Measurements from ENCODE around the gene ATP1B1. TPM values are rescaled to one million over a fixed set of nuclear protein-coding genes. Genes with fewer than 3 reads are reported as not detected.
"Not testable (repeated sequence)": the region's sequence is repeated elsewhere in the genome, so short reads cannot be mapped to it uniquely, and the experiment has no call there.

ATP1B1 gene
- total RNA-seq, 1 donor from 2014 or later: 72.3 TPM

DNA sequence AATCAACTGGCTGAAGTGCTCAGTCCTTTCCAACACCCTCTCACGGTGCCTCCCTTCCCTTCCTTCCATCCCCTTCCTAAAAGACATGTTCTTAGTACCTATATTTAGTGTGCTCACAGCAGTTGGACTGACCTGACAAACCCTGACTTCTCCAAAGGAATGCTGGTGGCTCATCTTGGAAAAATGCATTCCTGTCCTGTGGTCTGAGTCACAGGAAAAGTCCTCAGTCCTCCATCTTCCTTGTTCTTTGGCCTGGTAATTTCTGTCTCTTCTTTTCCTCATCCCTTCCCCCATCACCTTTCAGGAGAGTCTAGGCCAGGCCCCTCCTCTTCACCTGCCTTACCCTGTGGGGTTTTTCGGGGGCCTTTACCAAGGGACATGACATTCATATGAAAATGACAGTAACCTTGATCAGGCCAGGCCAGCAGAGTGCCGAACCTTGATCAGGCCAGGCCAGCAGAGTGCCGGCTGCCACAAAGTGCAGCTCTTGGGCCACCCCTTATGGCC, 7.2 kb downstream of the ATP1B1 start:
- peak; percentile 72 for DNase-seq (ENCODE audit: extremely low read depth, low read depth, low spot score)

GRCh38 chr1:169115891-169116585, 9.5 kb downstream of the ATP1B1 start:
- no peak for DNase-seq (ENCODE audit: extremely low read depth, low read depth, low spot score)

GRCh38 chr1:169117014-169117413, 10.5 kb downstream of the ATP1B1 start:
- DNase-seq (ENCODE audit: extremely low read depth, low read depth, low spot score): no peak

- no peak for DNase-seq (ENCODE audit: extremely low read depth, low read depth, low spot score)
These were observed 11.1 kb downstream of the ATP1B1 start for GRCh38 chr1:169117599-169117998.

DNA sequence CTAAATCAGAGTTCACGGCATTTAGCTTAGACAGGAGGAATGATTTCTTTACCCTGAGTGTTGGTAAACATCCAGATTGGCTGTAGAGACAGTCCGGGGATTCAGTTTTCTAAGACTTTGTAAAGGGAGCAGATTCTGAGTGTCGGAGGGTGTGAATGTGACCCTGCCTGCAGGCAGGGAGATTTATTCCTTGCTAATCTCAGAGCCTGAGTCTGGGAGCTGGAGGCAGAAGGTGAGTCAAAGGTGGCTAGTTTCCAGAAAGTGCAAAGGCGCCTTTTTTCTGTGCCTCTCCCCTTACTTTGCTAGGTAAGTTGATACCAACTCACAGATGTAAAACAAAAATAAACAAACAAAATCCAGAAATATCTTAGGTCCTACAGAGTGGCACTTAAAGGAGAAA, 11.7 kb downstream of the ATP1B1 start:
- no peak for DNase-seq (ENCODE audit: extremely low read depth, low read depth, low spot score)

DNA sequence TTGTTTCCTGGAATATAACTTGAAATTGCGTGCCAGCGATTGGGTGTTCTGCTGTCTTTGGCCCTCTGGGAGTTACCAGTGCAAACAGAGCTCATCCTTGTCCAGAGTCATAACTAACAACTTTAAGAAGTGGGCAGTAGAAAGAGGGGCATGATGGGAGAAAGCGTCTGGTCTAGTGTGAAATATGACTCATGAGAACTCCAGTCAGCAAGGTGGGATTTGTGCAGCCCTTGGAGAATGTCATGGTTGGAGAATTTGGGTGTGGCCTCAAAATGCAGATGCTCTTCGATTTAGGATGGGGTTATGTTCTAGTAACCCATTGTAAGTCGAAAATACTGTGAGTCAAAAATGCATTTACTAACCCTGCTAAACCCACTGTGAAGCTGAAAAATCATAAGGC, 12.9 kb downstream of the ATP1B1 start:
- no peak for DNase-seq (ENCODE audit: extremely low read depth, low read depth, low spot score)

DNA sequence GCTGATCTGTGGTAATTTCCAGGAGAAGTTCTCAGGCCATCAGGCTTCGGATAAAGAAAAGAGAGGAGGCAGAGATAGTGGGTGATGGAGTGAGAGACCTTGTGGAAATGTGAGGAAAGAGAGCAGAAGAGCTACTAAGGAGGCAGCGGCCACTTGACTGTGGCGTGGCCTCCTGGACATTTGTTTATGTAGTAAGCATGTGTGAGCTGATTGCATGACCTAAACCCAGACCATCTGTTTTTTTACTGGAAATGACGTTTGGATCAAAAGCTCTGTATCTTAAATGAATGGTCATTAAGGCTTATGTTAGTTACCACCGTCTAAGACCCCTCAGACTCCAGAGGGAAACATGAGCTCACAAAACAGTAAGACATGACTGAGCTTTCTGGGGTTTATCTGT, 13.6 kb downstream of the ATP1B1 start:
- DNase-seq (ENCODE audit: extremely low read depth, low read depth, low spot score): no peak

DNA sequence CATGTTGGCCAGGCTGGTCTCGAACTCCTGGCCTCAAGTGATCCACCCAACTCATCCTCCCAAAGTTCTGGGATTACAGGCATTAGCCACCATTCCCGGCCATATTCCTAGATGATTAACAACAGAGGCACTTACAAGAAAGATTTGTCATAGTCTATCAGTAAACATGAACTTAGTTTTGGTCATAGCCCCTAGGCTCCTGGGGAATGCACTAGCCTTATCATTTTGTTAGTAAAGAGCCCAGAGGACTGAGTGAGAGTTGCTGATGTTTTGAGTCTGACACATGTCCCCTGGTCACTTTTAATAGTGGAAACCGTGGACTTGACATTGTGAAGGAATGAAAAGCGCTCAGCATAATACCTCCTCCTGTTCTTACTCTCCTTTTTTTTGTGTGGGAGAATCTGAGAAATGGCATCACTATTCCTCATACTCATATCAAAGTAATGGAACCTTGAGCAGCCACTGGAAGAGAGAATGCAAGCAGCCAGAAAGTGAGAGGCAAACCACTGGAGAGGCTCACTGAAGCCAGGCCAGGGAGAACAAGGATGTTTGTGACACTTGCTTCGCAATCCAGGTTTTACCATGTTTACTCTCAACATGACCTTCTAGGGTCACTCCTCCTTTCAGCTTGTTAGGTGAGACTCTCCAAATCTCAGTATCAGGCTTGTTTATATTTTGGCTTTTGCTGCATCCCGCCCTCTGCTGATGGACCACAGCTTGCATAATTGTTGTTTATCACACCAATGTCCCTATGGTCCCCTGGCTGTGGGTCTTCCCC, 14.8 kb downstream of the ATP1B1 start:
- no peak for DNase-seq (ENCODE audit: extremely low read depth, low read depth, low spot score)

DNA sequence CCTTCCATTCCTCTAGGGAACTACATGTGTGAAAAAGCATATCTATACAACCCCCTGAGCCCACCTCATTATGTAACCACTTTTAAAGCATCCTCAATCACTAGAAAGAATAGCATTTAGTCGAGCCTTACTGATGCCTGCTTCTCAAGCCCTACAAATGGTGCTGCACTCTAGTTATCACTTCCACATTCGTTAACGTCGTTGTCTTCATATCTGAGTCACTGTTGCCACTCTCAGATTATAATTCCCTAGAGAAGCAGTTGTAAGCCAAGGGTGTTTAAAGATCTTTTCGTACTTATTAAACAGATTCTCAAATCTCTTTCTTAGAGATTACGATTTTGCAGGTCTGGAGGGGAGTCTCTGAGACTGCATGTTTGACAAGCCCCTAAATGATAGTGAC, 16.5 kb downstream of the ATP1B1 start:
- DNase-seq (ENCODE audit: extremely low read depth, low read depth, low spot score): no peak

- DNase-seq (ENCODE audit: extremely low read depth, low read depth, low spot score): no peak
These were observed 18.0 kb downstream of the ATP1B1 start for GRCh38 chr1:169124459-169124858.

DNA sequence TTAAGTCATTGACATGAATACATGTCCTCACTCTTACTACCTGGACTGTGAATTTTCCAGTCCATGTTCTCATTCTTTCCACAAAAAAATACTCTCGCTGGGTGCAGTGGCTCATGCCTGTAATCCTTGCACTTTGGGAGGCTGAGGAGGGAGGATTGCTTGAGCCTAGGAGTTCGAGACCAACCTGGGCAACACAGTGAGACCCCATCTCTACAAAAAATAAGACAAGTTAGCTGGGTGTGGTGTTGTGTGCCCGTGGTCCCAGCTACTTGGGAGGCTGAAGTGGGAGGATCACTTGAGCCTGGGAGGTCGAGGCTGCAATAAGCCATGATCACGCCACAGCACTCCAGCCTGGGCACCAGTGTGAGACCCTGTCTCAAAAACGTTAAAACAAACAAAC, 19.1 kb downstream of the ATP1B1 start:
- not testable (repeated sequence) for DNase-seq (ENCODE audit: extremely low read depth, low read depth, low spot score)

DNA sequence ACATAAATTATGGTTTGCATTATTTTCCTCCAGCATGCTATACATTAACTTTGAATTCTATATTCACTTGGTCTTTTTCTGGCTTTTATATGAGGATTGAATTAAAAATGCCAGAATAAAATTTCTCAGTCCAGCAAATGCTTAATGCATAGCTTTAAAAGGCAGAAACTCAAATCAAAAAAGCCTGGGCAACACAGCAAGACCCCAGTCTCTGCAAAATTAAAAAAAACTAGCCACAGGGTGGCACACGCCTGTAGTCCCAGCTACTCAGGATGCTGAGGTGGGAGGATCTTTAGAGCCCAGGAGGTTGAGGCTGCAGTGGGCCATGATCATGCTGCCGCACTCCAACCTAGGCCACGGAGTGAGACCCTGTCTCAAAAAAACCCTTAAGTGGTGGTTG, 19.8 kb downstream of the ATP1B1 start:
- DNase-seq (ENCODE audit: extremely low read depth, low read depth, low spot score): no peak

- no peak for DNase-seq (ENCODE audit: extremely low read depth, low read depth, low spot score)
These were observed 20.8 kb downstream of the ATP1B1 start for GRCh38 chr1:169127305-169127704.

- no peak for DNase-seq (ENCODE audit: extremely low read depth, low read depth, low spot score)
These were observed 22.1 kb downstream of the ATP1B1 start for GRCh38 chr1:169128562-169128961.

- no peak for DNase-seq (ENCODE audit: extremely low read depth, low read depth, low spot score)
These were observed 22.8 kb downstream of the ATP1B1 start for GRCh38 chr1:169129109-169129784.

- DNase-seq (ENCODE audit: extremely low read depth, low read depth, low spot score): no peak
These were observed 24.2 kb downstream of the ATP1B1 start for GRCh38 chr1:169130683-169131082.

- DNase-seq (ENCODE audit: extremely low read depth, low read depth, low spot score): no peak
These were observed 26.2 kb downstream of the ATP1B1 start for GRCh38 chr1:169132512-169133227.

DNA sequence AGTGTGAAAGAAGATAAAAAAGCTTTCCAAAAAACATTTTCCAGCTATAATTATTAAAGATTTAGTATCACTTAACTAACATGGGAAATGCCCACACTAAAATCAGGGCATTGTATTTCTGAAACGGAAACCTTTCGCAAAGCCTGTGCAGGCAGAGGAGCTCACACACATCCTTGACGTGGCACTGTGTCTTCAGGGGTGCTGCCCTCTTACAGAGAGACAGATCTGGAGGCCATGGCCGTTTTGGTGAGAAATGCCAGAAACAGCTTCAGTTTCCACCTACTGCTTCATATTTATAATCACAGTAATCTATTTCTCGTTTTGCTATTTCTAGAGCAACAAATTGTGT, 26.7 kb downstream of the ATP1B1 start:
- DNase-seq (ENCODE audit: extremely low read depth, low read depth, low spot score): no peak

GRCh38 chr1:169133801-169134502, 27.5 kb downstream of the ATP1B1 start:
- DNase-seq (ENCODE audit: extremely low read depth, low read depth, low spot score): no peak

GRCh38 chr1:169137357-169137756, 30.9 kb downstream of the ATP1B1 start:
- no peak for DNase-seq (ENCODE audit: extremely low read depth, low read depth, low spot score)

Measured in glomerular endothelial cell (primary cell).